Measurements from ENCODE around the gene TMEM150C.

GRCh38 chr4:82462415-82462831, 99.4 kb downstream of the TMEM150C start:
- TF ChIP-seq TAF1 (IDR thresholded peaks at IDR 0.05; ENCODE audit: borderline replicate concordance, insufficient read depth, low read length): no peak
- TF ChIP-seq REST (IDR thresholded peaks at IDR 0.05; ENCODE audit: insufficient read depth in 1 of 2, low read depth in 2 of 2, low read length in 2 of 2): no peak
